ENCODE measurements around the gene KLHL6. TPM values are rescaled to one million over a fixed set of nuclear protein-coding genes. Genes with fewer than 3 reads are reported as not detected.
"Not testable (repeated sequence)": the region's sequence is repeated elsewhere in the genome, so short reads cannot be mapped to it uniquely, and the experiment has no call there.

Gene KLHL6
- total RNA-seq, 4 donors from 2014 or later, result 0.67 to 2.7 (median 1.0) TPM

DNA sequence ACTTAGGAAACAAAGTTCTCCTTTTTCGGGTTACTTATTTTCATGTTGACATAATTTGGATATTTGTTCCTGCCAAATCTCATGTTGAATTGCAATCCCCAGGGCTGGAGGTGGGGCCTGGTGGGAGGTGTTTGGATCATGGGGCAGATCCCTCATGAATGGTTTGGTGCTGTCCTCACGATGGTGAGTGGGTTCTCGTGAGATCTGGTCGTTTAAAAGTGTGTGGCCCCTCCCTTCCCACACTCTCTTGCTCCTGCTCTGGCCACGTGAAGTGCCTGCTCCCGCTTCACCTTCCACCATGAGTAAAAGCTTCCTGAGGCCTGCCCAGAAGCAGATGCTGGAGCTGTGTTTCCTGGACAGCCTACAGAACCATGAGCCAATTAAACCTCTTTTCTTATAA, 83.4 kb downstream of the KLHL6 start:
- Histone ChIP-seq H3K9me3 (no peaks in the 10 kb centered on the region), H3K27me3 (no peaks in the 10 kb centered on the region), H3K4me1 (peaks cover 0 to 4% of the 10 kb centered on the region in 2 donors), H3K36me3 (no peaks in the 10 kb centered on the region), H3K27ac (no peak overlapping the region), H3K4me3 (replicated peaks in 1 of 3) (no peak overlapping the region)
- intact Hi-C loops (cut with DNase I), result loop anchor here (5.0 to 10.0 kb wide), 2 partner anchors 295 to 413 kb away; partner anchors contain the start of gene PARL
- TF ChIP-seq, protein P1, sequence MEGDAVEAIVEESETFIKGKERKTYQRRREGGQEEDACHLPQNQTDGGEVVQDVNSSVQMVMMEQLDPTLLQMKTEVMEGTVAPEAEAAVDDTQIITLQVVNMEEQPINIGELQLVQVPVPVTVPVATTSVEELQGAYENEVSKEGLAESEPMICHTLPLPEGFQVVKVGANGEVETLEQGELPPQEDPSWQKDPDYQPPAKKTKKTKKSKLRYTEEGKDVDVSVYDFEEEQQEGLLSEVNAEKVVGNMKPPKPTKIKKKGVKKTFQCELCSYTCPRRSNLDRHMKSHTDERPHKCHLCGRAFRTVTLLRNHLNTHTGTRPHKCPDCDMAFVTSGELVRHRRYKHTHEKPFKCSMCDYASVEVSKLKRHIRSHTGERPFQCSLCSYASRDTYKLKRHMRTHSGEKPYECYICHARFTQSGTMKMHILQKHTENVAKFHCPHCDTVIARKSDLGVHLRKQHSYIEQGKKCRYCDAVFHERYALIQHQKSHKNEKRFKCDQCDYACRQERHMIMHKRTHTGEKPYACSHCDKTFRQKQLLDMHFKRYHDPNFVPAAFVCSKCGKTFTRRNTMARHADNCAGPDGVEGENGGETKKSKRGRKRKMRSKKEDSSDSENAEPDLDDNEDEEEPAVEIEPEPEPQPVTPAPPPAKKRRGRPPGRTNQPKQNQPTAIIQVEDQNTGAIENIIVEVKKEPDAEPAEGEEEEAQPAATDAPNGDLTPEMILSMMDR (IDR thresholded peaks at IDR 0.05), result no peak
- no peak for TF ChIP-seq POLR2A (IDR thresholded peaks at IDR 0.05)
- no peak for DNase-seq
- WGBS, 2 donors, result 60 to 62% methylated on average over 6 of the region's 6 CpGs

DNA sequence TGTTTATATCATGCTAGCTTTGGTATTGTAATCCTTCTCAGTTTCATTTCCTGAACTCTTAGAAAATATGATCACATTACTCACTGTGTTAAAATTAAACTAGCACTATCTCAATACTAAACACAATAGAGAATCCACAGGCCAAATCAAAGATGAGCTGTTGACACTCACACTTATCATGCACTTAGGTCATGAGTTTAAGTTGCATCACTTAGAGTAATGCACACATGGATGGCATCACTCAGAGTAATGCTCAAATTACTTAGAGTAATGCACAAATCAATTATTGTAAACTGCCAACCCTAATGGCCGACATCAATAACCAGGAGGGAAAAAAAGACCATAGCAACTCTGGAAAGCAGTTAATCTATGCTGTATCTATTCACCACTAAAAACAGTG, 87.1 kb downstream of the KLHL6 start:
- intact Hi-C loops (cut with DNase I), result no loop called here

DNA sequence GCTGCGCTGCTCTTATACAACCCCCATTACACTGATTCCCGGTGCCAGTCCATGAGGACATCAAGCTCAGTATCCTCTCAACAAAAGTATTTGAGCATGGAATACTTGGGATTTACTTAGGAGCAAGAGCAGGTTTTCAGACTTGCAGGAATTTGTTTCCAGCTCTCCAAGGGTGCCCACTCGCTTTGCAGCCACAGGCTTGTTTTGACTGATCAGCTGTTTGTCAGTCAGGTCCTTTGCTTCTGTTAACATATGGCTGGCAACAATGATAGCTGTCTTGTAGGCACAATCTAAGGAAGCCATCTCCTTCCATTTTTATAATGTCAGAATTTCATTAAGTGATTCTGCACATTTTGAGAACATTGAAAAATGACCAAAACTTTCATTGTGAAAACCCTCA, 88.9 kb downstream of the KLHL6 start:
- no peaks in the 10 kb centered on the region for H3K36me3 ChIP-seq
- no peak overlapping the region for H3K27ac ChIP-seq
- H3K4me3 ChIP-seq (replicated peaks in 1 of 3), result no peak overlapping the region
- H3K27me3 ChIP-seq, result no peaks in the 10 kb centered on the region
- DNase-seq, result no peak
- H3K9me3 ChIP-seq, result no peaks in the 10 kb centered on the region
- TF ChIP-seq, protein P1 (IDR thresholded peaks at IDR 0.05), result no peak
- no peak for TF ChIP-seq POLR2A (IDR thresholded peaks at IDR 0.05)
- WGBS, 2 donors, result 60 to 68% methylated on average over 3 of the region's 3 CpGs
- peaks cover 0 to 4% of the 10 kb centered on the region in 2 donors for H3K4me1 ChIP-seq
- intact Hi-C loops (cut with DNase I), result no loop called here

More for the DNA sequence above, 87.1 kb downstream of the KLHL6 start:
- Histone ChIP-seq H3K27me3 (no peaks in the 10 kb centered on the region), H3K36me3 (no peaks in the 10 kb centered on the region), H3K9me3 (no peaks in the 10 kb centered on the region), H3K4me1 (peaks cover 0 to 4% of the 10 kb centered on the region in 2 donors), H3K27ac (no peak overlapping the region), H3K4me3 (replicated peaks in 1 of 3) (no peak overlapping the region)
- TF ChIP-seq POLR2A (IDR thresholded peaks at IDR 0.05), result no peak
- TF ChIP-seq, protein P1 (IDR thresholded peaks at IDR 0.05), result no peak
- DNase-seq, result no peak
- WGBS, 2 donors, result 82 to 83% methylated on average over 1 of the region's 1 CpG

DNA sequence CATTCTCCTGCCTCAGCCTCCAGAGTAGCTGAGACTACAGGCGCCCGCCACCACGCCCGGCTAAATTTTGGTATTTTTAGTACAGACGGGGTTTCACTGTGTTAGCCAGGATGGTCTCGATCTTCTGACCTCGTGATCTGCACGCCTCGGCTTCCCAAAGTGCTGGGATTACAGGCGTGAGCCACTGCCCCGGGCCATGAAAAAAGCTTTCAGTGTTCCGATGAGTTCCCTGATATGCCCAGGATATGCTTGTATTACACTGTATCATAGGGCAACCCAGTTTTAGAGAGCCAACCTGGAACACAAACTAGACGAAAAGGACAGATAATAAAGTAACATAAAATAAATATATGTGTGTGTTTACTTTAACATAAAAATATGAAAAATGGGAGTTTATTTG, 89.8 kb downstream of the KLHL6 start:
- H3K36me3 ChIP-seq; DNase-seq; H3K4me3 ChIP-seq (replicated peaks in 1 of 3); intact Hi-C loops (cut with DNase I); H3K4me1 ChIP-seq; H3K27ac ChIP-seq; H3K9me3 ChIP-seq; H3K27me3 ChIP-seq: not testable (repeated sequence)
- 88 to 92% methylated on average over 13 of the region's 13 CpGs for WGBS, 2 donors

DNA sequence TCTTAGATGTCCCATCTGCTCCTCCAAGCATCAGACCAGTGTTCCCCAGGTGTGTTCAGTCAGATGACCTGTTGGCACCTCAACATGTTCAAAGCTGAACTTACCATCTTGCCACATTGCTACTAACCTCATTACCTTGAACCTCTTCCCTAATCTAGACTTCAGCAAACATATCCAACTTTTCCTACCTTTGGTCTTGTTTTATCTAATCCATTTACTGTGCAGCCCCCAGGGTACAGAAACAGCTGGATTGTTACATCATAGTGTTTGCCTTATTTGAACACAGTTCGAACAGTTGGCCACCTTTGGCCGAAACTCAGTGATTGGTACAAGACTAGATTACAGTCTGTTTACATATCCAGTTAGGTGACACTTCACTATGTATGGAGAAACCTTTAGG, 91.0 kb downstream of the KLHL6 start:
- no peak overlapping the region for H3K27ac ChIP-seq
- H3K4me1 ChIP-seq, result peaks cover 0 to 4% of the 10 kb centered on the region in 2 donors
- DNase-seq, result no peak
- no peak overlapping the region for H3K4me3 ChIP-seq (replicated peaks in 1 of 3)
- no peaks in the 10 kb centered on the region for H3K27me3 ChIP-seq
- H3K36me3 ChIP-seq, result no peaks in the 10 kb centered on the region
- intact Hi-C loops (cut with DNase I), result no loop called here
- TF ChIP-seq, protein P1 (IDR thresholded peaks at IDR 0.05), result no peak
- no peak for TF ChIP-seq POLR2A (IDR thresholded peaks at IDR 0.05)
- 85 to 92% methylated on average over 2 of the region's 2 CpGs for WGBS, 2 donors
- H3K9me3 ChIP-seq, result no peaks in the 10 kb centered on the region

All from thyroid gland (tissue), 4 donors.